NCI-H2227 treated with DMSO at 0.1 percent for 48 hours (cell line): Measurements from ENCODE around the gene MS4A7.
"Not testable (repeated sequence)": the region's sequence is repeated elsewhere in the genome, so short reads cannot be mapped to it uniquely, and the experiment has no call there.

Experiments used
- DNase-seq: peaks from one replicate; lab custom pipeline; 2025; lab: John Stamatoyannopoulos, UW

The MS4A7 gene, protein sequence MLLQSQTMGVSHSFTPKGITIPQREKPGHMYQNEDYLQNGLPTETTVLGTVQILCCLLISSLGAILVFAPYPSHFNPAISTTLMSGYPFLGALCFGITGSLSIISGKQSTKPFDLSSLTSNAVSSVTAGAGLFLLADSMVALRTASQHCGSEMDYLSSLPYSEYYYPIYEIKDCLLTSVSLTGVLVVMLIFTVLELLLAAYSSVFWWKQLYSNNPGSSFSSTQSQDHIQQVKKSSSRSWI

DNA sequence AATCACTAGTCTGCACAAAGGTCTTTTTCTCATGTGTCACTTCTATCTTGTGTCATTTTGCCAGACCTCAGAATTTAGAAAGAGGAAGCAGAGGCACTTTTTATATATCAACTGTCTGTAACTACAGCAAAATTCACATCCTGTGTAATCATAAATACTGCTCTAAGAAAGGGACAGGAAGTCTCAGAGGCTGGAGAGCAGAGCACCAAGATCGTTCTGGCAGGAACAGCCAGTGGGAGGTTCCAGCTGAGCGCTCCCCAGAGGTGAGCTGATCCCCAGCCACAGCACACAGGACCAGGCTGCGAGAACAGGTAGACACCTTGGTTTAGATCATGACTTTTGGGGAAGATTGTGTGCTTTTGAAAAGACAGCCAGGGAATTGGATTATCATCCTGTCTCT lies at the start of gene MS4A7:
Gene MS4A7, plus strand, starts transcription at position 179 of the 400 bp plus-strand sequence. CDS start 4,610 bp downstream, outside the sequence.
- no peak for DNase-seq

DNA sequence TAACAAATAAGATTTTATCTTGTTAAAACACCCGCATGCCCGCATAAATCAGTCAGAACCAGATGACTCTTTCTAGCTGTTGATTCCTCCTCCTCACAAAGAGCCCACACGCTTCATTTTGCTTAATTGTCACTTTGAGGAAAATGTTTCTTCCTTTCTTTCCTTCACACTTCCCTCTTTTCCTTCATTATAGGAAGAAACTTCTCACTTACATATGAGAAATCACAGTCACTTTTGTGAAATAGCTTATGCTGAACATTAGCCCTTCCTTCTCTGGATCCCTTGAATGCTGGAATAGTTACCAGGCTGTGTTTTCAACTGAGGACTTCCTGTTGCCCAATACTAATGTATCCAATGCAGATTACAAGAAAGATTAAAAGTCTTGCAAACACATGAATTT lies 45.5 kb upstream of the MS4A7 start:
- DNase-seq: no peak

DNA sequence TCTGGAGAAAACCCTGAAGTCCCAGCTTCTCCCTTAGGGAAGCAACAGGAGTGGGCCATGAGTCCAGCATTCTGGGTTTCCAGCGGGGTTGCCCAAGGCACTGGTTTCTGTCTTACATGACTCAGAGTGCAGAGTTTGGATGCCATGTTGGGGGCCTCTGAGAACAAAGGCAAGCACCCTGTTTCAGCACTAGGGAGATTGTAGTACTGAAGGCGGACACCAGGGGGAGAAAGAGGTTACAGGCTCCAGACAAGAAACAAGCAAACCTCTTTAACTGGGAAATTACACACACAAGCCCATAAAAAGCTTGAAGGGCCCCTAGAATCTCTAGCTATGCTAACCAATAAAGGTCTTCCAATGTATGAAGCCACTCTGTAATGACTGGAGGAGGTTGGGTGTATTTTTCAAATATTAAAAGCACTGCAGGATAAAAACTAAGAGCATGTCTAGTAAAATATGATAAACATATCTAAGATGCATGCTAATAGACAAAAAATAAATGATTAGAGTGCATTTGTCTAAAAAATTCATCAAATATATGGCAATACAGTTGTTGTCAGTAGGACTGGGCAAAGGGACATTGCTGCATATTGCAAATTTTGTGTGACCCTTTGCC lies 44.2 kb upstream of the MS4A7 start:
- no peak for DNase-seq

DNA sequence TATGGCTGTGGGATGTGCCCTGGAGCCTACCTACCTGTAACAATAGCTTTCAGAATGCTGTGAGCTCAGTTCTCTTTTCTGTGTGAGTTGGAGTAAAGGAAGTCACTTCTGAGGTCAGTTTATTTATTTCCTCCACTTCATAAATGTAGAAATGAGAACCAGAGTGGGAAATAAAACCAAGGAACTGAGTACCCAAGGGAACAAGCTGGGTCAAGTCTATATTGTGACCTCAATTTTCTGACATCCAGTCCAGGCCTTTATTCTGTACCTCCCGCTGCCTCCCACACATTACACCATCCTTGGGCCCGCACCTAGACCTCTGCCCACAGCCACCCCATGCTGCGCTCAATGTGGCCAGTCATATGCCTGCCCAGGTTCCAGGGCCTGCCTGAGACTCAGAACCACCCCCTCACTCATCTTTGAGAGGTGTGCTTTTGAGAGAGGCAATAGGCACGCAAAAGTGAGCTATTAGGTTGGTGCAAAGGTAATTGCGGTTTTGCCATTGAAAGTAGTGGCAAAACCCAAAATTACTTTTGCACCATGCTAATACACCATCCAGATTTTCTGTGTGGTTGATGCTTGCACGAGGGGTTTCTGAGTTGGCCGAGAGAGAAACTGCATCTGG lies 41.5 kb upstream of the MS4A7 start:
- no peak for DNase-seq

DNA sequence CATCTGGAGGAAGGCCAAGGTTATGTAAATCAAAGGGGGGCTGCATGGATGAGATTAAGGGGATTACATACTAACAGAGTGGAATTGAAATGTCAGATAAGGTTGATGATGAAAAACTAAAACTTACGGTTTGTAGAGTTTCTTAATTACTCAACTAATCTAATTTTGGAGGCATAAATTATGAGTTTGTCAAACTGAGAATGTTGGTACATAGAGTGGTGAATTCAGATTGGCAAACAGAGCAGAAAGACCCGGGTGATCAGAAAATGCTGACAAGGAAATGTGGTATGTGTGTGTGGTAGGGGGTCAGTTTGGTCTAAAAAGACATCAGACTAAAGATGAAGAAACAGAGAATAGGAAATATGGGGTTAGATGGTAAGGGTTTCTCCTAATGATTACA lies 40.3 kb upstream of the MS4A7 start:
- DNase-seq: no peak

DNA sequence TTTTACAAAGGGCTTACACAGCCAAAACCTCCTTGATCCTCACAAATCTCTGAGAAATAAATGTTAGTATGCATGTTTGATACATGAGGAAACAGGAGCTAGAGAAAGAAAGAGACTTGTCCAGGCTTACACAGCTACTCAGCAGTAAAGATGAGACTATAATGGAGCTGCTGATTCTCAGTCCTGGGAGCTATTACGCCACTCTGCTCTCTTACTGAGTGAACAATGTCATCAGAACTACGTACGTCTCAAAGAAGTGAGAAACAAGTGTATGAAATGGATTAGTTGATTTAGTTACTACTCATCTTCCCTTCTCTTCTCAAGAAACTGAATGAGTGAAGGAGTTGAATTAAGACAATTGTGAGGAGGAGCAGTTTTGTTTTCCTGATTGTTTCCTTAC lies 39.0 kb upstream of the MS4A7 start:
- no peak for DNase-seq

DNA sequence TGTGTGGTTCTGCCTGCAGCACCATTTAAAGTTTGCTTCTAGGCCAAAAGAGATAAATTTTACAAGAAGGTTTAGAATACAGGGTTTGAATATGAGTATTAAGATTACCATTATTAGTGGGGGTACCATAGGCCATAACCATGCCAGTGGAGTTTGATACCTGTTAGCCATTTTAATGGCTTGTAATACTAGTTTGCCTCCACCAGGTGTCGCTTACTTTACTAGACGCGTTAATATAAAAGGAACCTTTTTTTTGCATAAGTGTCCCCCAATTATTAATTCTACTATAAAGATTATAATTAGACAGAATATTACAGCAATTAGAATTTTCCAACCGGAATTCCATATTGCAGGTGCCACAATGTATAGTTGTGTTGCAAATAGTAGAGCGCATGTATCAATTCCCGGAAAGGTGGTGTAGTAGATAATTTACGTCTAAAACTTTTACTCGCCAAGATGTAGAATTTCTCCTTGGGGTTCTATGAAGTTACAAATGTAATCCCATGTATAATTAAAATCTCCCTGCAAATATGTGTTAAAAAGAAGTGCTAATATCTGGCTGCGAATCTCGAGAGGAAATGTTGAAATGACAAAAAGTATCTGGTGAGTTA lies 35.1 kb upstream of the MS4A7 start:
- DNase-seq: no peak

DNA sequence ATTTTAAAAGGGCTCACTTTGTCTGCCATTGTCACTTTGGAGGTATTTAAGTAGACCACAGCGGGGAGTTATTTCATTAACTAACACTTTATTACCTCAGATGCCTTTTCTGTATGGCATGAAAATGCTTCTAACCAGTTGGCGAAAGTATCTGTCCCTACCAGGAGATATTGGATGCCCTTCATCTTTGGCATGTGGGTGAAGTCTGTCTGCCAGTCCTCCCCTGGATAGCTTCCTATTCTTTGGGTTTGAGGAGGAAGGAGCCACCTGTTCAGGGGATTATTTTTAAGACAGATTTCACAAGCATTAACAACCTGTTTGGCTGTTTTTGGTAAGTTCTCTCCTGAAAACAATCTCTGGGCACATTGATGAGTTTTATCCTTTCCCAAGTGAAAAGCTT lies 34.2 kb upstream of the MS4A7 start:
- DNase-seq: no peak

DNA sequence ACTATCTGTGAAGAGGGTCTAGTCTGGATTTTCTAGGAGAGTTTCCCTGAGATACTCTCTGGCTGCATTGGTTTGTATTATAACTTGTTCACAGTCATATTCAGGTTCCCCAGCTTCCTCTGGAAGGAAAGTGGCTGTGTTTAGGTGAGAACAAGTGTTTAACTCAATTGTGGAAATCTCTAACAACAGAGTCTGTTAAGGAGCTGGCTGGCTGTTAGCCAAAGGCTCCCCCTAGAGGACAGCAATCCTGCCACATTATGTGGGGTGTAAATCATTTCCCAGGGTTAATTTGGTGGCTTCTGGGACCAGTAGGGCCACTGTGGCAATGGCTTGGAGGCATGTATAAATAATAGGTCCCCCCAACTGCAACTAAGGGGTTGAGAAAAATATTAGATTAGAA lies 32.8 kb upstream of the MS4A7 start:
- no peak for DNase-seq

DNA sequence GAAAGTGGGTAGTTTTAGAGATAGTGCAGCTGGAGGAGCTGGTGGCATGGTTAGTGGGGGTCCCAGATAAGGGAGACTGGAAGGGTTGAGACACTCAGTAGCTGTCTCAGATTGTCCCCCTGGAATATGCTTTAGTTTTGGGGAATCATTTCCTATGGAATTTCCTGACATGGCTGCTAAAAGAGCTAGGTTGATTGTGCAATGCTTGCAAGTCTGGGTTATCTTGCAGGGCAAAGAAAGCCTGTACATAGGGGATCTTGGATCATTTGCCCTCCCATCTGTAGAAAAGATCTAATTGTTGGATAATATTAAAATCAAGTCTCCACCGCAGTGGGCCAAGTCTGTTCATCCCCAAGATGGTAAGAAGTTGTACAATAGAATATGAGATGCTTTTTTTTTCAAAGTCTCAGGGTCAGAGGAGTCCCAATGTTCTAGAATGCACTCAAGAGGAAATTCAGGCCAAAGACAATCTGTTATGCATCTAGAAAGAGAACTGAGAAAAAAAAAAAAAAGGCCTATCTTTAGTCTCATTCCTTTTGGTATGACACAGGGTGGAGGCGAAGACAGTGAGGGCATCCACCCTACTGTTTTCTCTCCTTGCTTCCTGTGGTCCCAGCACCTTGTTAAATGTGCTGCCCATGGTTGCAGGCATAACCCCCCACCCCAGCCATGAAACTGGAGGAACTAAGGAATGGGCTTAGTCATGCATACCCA lies 31.1 kb upstream of the MS4A7 start:
- no peak for DNase-seq

DNA sequence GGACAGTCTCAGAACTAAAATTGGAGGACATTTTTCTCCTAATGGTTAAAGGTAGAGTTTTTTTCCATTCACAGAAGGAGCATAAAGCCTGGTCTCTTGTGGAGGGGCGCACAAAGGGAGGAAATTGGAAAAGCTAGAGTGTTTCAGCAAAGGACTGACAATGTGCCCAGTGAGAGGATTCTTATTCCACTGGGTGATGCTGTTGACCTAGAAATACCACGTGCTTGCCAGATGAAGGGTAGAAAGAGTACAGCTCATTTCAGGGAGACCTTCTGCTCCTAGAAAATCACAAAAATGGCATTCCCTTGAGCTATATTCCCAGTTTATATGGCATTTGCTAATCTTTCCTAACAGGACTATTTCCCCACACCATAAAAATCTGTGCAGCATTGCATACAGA lies 30.2 kb upstream of the MS4A7 start:
- DNase-seq: no peak

DNA sequence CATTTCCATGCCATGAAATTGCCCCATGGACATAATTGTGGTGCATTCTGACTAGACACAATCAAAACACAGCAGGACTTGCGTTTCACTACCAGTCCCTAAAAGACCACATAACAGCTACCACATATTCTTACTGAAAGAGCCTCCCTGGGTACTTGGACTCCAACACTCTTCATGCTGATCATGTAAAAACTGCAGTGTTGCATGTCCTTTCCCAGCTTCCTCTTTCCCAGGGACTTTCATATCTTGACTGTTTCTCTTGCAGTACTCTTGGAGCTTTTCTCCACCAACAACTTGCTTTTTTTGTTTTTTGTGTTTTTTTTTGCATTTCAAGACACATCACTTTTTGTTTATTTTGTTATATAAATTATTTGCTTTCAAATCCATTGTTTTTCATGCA lies 28.3 kb upstream of the MS4A7 start:
- DNase-seq: no peak

DNA sequence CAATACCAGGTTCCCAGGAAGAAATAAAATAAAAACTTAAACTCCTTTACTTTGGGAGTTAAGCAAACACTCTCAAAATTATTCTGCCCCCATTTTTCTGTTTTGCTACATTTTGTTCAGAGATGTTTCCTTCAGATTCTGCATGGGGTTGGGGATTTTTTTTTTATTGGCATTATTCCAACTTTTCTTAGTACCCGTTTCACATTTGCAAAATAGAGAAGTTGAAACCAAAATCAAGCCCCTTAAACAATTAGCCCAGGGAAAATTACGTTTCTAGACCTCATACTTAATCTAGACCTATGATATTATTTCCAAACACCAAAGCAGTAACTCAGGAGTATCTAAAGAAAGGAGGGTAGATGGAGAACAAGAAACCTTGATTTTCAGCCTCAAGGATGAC lies 20.6 kb upstream of the MS4A7 start:
- no peak for DNase-seq

DNA sequence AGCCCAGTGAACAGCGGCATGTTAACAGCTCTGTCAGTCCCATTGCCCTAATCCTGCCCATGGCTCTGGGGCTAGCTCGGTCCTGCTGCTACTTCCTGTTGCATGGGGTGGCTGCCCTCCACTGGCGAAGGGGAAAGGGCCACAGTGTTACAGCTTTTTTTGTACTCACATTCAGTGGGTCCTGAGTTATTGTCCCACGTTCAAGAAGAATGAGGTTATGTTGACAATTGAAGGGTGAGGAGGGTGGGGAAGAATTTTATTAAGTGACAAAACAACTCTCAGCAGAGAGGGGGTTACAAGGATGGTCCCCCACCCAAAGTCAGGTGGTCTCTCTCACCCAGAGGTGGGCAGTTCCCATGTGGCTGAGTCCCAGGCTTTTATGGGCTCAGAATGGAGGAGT lies 17.7 kb upstream of the MS4A7 start:
- no peak for DNase-seq

DNA sequence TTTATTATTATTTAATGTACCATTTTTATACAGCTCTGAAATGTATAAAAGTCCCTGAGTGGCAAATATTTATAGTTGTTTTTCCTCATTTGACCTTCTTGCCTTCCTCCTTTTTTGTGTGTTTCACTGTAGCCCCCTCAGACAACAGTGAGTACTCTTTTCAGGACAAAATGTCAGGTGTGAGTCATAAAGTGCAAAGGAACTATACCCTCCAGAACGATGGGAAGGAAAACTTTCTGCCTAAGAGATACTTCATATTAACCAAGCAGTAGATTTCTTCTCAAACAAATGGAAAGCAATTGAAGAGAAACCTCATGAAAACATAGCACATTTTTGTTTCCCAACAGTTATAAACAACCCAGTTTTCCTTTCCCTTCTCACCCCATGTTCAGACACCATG lies 16.1 kb upstream of the MS4A7 start:
- DNase-seq: no peak

DNA sequence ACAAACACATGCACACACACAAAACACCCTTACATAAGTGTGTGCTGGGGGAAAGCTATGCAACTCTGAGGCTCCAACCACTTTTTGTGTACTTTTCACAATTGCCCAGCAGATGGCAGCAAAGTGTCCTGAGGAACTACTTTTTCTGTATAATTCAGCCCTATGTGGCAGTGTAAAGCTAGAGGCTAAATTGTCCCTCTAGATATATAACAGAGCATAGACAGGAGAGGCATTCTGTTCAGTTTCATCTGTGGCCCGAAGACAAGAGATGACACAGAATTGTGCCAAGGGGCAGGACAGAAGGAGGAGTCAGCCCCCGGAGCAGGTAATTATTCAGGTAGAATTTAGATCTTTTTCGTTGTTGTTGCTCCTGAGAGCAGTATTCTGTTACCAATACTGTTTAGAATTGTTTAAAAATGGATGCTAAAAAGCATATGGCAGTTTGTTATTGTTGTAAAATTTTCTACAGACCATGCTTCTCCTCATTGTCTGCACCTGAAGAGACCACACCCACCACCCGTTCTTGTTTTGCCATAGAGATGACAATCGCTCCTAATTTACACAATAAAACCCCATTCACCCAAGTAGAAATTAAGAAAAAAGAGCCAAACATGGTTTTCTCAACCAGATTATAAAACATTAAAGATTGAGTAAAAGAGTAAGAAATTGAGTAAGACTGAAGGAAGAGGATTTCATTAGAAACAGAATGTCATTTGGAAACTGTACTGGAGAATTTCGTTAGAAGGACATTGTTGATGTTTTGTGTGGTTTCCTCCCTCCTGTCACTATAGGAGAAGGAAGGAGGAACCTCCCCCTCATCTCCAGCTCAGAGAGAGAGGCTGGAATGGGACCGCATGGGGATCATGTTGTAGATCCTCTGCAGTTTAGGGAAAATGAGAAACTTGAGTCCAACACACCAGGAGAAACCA lies 14.5 kb upstream of the MS4A7 start:
- DNase-seq: peak; percentile 3

DNA sequence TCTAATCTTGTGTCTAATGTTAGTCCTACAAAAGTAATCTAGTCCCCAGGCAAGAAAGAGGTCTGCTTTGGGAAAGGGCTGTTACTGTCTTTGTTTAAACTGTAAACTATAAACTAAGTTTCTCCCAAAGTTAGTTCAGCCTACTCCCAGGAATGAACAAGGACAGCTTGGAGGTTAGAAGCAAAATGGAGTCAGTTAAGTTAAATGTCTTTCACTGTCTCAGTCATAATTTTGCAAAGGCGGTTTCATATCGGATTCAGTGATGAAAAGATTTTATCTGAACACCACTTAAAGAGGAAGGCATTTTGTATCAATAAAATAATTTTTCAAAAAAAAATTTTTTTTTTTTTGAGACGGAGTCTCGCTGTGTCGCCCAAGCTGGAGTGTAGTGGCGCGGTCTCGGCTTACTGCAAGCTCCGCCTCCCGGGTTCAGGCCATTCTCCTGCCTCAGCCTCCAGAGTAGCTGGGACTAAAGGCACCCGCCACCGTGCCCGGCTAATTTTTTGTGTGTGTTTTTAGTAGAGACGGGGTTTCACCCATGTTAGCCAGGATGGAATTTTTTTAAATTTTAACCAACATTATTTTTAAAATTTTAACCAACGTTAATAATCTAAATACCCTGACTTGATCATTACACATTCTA lies 11.9 kb upstream of the MS4A7 start:
- not testable (repeated sequence) for DNase-seq

DNA sequence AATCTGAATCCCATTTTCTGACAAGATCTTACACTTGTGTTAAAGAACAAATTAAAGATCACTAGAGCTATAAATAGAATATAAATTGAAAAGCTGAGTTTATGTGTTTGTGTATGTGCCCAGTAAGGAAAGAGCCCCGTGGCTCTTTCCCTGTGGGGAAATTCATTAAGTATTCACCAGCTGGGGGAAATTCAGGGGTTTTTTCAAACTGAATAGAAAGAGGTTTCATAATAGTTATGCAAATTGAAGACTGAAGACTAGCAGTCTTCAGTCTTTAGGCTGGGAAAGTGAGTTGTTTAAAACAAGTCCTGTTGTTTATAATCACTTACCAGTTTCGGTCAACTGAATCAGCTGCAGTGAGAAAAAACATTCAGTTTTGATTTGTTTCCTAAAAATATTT lies 11.3 kb upstream of the MS4A7 start:
- no peak for DNase-seq

DNA sequence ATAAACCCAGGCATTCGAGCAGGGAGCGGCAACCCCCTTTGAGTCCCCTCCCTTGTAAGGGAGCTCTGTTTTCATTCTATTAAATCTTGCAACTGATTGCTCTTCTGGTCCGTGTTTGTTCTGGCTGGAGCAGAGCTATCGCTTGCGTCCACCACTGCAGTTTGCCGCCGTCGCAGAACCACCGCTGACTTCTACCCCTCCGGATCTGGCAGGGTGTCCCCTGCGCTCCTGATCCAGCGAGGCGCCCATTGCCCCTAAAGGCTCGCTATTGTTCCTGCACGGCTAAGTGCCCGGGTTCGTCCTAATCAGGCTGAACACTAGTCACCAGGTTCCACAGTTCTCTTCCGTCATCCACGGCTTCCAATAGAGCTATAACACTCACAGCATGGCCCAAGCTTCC lies 10.4 kb upstream of the MS4A7 start:
- DNase-seq: no peak

DNA sequence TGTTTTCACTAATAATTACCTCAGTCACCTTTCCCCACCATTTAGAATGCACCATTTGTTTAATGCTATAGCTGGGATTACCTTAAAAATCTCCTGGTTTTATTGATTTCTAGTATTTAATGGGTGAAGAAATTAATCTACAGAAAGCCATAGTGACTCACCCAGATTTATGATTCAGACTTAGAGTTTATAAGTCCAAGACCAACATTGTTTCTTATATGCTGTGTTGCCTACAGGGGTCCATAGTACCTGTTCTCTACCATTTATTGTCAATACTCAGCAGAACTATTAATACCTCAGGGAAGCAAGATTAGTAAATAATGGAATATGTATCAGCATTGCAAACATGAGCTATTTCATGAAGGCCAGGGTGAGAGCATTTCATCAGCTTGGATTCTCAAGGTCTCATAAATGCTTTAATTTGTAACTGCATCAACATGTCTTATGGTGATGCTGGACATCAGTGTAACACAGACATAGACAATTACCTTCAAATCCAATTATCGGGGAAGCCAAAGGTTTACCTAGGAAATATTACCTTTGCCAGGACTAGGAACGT lies 8.0 kb upstream of the MS4A7 start:
- no peak for DNase-seq

DNA sequence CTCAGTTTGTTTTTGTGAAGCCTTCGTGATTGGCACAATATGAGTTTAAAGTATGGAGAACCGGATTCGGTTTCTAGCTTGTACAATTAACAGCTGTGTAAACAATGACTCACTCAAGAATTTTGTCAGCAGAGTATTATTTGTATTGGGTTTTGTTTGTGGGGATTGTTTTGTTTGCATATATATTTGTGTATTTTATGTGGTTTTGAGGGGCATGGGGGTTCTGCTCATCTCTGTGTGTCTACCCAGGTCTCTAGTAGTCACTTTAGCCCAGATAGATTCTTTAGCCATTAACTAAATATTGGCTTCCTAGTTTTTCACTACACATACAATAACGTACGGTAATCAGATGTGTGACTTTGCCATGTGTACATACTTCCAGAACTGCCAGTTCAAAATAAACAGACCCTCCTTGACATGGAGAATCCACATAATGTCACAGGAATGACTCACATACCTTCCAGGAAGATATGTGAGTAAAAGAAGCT lies 7.5 kb upstream of the MS4A7 start:
- DNase-seq: no peak
